ENCODE data around the gene PDCD10.

The PDCD10 gene

DNA sequence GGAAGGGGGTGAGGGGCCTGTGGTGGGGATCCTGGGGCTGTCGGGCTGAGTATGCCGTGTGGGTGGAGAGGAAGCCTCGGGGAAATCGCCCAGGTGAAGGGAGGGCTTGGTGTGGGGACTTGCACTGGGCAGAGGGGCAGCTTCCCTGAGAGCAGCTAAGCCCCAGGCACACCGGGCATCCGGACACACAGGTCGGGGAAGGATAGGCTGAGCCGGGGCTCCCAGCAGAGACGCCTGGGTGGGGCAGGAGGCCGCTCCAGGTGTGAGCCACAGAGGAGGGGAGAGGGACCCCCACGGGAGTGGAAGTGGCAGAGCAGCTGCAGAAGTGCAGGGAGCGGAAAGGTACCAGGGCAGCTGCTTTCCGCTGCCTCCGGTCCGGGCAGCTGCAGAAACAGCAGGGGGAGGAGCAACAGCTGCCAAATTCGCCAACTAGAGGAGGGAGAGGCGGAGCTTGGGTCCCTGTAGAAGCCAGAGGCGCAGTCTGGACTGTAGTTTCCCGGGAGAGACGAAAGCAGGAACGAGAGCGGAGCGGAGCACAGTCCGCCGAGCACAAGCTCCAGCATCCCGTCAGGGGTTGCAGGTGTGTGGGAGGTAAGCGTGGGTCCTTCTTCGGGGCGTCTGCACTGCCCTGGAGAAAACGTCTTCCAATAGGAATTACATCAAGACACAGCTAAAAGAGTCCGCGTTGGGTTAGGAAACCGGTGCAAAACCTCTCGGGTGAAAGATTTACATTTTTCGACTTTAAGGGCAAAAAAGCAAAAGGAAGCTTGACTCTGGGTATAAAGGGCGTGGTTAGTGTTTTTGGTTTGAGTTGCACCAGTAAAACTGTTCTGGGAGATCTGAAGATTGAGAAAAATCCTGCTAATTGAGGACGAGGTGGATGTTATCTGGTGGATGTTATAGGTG lies 794 bp upstream of the PDCD10 start, which contains the start of gene SERPINI1:
SERPINI1 (plus strand) TSS at position 489 of the 906 bp plus-strand sequence. CDS start 53,408 bp downstream, outside the sequence.
- in situ Hi-C loops (cut with MboI; ENCODE audit: low sequenced_read_pairs), result no loop called here

DNA sequence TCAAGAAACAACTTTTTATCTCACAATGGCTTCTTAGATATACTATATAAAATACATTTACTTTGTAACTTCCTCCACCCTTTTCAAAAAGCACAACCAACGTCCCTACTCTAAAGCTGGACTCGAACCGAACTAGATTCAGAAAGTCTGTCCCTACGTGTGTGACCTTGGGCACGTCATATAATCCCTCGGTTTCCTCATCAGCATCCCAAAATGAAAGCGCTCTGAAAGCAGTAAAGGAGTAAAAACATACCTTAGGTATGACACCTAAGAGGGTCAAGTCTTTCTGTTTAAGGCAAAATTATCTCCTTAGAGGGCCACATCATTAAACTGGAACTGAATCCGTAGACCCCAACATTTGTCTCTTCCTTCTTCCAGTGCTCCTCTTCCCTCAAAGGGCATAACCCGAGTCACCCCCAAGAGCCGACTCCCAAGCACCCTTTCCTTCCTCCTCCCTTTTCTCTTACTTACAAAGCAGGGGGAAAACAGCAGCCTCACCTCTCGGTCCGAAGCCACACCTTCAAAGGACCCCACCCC lies 663 bp downstream of the PDCD10 start:
- in situ Hi-C loops (cut with MboI; ENCODE audit: low sequenced_read_pairs), result no loop called here

DNA sequence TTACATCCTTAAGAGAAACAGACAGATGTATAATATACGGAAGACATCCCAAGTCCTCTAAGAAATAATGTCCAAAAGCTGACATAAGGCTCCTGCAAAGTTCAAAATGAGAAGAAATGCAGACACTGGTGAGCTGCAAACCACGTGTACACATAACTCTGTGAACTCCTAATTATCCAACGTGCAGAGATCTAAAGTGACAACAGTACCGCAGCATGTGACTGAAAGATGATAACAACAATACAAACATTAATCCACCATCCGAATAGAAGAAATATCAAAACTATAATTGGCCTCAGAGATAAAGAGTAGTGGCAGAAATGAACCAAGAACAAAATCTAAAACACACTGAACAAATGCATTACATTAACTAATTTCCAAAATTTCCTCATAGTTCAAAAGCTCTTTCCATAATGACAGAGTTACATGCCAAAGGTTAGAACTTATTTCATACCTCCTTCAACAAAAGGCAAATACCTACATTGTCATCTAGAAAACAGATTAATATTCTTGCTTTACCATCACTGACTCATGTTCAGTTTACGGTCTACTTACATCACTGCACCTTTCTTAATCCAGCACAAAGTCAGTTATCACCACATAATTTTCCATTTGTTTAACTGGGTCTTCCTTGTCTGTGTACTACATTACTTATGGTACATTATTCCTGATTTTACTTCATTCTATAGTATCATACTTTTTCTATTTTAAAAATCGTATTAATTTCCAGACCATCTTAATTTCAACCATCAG lies 2.2 kb downstream of the PDCD10 start:
- in situ Hi-C loops (cut with MboI; ENCODE audit: low sequenced_read_pairs), result no loop called here

DNA sequence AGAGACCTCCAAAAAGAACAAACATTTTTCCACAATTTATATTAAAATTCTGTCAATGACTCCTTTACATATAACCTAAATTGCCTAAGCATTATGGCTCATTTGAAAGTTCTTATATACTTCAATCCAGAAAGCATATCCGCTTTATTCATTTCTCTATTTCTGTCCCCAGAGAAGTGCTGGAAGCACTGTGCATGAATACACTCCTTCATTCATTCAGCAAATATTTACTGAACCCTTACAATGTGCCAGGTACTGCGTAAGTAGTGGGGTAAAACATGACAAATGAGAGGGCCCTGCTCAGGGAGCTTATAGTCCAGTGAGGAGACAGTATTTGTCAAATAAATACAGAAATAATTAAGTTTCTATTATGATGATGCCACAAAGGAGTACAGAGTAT lies 3.3 kb downstream of the PDCD10 start:
- in situ Hi-C loops (cut with MboI; ENCODE audit: low sequenced_read_pairs), result no loop called here

DNA sequence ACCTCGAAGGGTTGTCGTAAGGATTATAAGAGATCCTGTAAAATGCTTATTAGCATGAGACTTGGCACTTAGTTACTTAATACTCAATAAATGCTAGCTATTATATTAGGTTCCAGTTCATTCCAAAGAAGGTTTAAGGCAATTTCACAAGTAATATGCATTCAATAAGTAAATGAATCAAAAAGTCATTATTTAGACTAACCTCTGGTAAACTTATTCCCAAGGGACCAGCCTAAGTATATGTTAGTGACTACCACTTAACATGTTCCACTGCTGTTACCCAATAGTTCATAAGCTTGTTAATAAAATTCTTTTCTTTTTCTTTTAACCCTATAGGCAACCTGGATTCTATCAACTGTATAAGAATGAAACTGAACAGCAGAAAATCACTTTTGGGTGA lies 5.1 kb downstream of the PDCD10 start:
- in situ Hi-C loops (cut with MboI; ENCODE audit: low sequenced_read_pairs), result no loop called here

DNA sequence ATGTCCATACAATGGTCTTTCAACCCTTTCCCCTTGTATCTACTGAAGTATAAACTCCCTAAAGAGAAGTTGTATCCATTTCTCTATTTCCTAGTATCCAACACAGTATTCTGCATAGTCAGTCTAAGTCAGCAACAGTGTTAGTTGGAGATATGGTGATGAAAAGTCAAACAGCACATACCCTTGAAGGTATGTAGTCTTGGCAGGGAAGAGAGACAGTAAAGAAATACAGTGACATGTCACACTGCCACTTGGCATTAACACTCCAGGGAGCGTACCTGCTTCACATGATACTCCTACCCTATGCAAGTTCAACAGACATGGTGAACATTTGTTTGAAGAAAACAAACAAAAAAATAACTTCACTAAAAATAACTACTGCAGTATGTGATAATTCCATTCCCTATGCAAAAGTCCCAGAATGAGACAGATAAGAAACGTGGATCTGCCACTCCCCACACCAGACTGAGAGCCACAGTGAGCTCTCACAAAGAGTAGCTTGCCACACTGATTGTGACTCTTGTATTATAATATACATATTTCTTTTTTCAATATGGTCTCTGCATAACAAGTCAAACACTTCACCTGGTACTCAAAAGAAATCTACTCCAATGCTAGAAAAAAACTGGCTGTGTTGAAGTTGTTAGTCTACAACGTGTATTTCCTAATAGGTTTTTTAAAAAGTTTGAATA lies 5.9 kb downstream of the PDCD10 start:
- in situ Hi-C loops (cut with MboI; ENCODE audit: low sequenced_read_pairs), result no loop called here

DNA sequence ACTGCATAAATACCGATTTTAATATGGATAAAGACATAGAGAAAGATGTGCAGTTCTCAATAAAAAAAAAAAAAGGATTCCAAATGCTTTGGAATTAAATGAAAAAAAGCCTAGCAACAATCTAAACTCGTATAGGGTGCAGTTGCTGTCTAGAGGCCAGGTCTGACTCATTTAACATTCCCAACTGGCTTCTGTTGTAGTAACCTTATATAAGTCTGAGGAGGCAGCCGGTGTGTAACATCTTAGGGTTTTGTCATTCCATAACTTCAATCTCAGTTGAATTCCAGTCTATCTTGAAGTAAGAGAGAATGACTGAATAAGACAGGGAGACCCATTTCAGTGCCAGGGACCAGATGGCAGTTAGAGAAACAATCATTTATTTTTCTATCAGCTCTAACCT lies 6.5 kb downstream of the PDCD10 start:
- in situ Hi-C loops (cut with MboI; ENCODE audit: low sequenced_read_pairs), result no loop called here

DNA sequence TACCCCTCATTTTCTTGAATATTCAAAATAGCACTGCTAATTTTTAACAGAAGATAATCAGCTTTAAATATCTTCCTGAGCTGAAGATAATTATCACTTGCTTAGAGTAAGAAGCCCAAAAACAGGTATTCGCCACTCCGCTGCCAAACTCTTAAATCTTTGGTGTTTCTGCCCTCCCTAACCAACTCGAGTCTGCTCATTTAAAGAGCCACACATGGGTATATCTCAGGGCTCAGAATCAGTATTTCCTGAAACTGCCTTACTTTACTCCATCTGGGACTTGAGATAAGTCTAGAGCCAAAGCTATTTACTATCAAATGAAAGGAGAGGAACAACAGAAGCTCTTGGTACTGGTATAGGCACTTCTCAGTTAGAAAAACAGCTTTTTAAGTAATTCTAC lies 10.8 kb downstream of the PDCD10 start:
- in situ Hi-C loops (cut with MboI; ENCODE audit: low sequenced_read_pairs), result no loop called here

DNA sequence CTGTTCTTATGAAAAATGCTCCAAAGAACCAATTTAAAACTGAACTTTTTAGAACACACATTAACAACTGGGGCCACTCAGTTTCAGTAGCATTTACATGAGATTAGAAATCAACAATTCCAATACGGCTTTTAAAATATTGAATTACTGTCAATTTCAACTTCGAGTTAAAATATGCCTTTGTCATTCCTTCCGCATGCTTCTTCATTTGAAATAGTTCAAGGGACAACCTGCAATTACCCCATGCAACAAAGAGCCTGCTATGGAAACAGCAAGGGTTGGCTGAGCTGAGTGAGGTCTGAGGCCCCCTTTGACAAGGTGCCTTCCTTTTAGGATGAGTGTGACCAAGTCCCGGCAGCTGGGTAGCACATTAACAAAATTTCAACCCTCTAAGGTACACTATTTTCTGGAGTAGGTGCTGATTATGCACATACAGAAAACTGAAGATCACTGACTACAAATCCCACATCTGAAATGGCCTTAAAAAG lies 11.6 kb downstream of the PDCD10 start:
- in situ Hi-C loops (cut with MboI; ENCODE audit: low sequenced_read_pairs), result no loop called here

DNA sequence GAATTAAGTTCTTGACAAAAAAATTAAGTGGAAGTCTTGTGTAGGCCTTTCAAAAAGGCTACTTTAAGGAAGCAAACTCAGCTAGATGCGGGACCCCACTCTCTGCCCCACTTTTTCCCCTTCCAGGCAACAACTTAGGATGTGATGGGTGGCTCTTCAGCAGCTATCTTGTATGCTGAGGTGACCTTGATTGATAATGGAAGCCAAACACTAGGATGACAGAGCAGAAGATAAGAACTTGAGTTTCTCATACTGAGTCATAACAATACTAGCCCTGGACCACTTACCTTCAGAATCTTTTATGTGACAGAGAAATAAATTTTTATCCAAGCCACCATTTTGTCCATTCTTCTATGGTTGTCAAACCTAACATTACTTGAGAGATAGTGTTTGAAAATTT lies 16.1 kb downstream of the PDCD10 start:
- in situ Hi-C loops (cut with MboI; ENCODE audit: low sequenced_read_pairs), result no loop called here

DNA sequence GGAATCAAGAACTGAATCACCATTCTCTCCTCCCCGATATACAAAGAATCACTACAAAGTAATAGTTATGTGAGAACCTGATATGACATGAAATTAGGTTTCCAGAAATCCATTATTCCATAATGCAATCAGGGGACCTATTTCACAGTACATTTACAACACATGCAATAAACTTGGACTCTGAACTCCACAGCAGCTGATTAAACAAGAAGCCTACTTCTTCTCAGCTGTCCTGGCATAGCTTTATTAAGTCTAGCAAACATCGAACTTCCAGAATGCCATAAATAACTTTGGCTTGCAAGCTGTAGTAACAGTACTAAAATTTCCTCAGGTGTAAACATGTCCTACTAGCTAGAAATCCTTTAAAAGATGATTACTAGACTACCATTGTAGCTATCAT lies 17.8 kb downstream of the PDCD10 start:
- in situ Hi-C loops (cut with MboI; ENCODE audit: low sequenced_read_pairs), result no loop called here

DNA sequence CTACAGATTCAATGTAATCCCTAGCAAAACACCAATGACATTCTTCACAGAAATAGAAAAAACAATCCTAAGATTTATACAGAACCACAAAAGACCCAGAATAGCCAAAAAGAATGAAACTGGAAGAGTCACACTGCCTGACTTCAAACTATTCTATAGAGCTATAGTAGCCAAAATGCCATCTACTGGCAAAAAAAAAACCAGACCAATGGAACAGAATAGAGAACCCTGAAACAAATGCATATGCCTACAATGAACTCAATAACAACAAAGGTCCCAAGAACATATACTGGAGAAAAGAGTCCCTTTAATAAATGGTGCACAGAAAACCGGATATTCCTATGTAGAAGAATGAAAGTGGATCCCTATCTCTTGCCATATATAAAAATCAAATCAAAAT lies 19.8 kb downstream of the PDCD10 start:
- in situ Hi-C loops (cut with MboI; ENCODE audit: low sequenced_read_pairs), result no loop called here

DNA sequence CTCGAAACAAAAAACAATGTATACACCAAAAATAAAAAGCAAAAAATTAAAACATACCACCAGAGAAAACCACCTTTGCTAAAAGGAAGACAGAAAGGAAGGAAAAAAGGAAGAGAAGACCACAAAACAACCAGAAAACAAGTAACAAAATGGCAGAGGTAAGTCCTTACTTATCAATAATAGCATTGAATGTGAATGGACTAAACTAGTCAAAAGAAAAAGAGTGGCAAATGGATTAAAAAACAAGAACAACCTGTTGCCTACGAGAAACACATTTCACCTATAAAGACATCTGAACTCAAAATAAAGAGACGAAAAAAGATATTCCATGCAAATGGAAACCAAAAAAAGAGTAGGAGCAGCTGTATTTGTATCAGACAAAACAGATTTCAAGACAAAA lies 22.2 kb downstream of the PDCD10 start:
- in situ Hi-C loops (cut with MboI; ENCODE audit: low sequenced_read_pairs), result no loop called here

DNA sequence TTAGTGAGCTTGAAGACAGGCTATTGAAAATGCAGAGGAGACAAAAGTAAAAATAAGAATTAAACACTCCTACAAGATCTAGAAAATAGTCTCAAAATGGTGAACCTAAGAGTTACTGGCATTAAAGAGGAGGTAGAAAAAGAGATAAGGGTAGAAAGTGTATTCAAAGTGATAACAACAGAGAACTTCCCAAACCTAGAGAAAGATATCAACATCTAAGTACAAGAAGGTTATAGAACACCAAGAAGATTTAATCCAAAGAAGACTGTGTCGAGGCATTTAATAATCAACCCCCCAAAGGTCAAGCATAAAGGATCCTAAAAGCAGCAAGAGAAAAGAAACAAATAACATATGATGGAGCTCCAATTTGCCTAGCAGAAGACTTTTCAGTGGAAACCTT lies 23.3 kb downstream of the PDCD10 start:
- in situ Hi-C loops (cut with MboI; ENCODE audit: low sequenced_read_pairs), result no loop called here

DNA sequence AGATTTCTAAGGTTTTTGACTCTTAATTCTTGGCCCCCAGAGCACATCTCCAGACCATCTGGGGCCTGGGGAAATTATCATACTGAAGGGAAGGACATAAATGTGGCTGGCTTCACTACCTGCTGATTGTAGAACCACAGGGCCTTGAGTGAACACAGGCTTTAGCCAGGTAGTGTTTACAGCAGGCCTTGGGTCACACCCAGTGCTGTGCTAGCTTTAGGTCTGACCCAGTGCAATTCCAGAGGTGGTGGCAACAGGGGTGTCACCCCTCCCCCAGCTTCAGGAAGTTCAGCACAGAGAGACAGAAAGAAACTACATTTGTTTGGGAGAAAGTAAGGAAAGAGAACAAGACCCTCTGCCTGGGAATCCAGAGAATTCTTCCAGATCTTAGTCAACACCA lies 24.1 kb downstream of the PDCD10 start:
- in situ Hi-C loops (cut with MboI; ENCODE audit: low sequenced_read_pairs), result no loop called here

DNA sequence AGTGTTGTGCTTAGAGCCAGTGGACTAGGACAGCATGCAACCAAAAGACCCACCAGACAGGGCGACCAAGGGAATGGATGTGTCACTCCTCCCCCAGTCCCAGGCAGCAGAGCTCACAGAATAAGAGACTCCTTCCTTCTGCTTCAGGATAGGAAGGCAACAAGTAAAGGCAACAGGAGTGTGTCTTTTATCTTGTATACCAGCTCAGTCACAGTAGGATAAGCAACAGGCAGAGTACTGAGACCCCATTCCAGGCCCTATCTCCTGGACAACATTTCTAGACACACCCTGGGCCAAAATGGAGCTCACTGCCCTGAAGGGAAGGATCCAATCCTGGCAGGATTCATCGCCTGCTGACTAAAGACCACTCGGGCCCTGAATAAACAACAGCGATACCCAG lies 25.0 kb downstream of the PDCD10 start:
- in situ Hi-C loops (cut with MboI; ENCODE audit: low sequenced_read_pairs), result no loop called here

DNA sequence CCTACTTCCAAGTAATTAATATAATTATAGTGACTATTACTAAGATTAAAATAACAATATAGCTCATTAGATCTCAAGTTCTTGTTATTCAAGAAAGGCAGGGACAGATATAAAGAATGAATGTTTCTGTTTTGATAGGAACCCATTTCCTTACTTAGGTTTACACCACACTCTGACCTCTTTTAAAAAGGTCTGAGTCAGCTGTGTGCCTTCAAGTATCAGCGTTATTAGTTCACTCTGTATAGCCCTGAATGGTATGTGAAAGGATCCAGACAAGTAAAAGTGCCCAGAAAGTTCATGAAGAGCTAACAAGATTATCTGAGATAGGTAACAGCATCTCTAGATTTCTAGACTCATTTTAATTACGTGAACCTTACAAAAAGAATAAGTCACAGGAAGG lies 28.9 kb downstream of the PDCD10 start:
- in situ Hi-C loops (cut with MboI; ENCODE audit: low sequenced_read_pairs), result no loop called here

DNA sequence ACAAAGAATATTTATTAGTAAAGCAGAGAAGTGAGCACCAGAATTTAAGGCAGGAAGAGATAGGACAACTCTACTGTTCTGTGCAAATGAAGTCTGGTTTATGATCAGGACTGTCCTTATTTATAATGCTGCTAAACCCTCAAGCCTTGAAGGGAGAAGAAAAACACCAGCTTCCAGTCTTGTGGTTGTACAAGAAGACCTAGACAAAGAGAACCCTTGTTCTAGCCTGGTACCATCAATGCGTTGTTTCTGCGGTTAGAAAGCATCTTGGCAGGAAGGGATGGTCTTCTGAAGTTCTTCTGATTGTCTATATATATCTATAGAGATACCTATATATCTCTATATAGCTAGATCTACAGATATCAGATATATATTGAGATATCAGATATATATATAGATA lies 33.8 kb downstream of the PDCD10 start:
- in situ Hi-C loops (cut with MboI; ENCODE audit: low sequenced_read_pairs), result no loop called here

DNA sequence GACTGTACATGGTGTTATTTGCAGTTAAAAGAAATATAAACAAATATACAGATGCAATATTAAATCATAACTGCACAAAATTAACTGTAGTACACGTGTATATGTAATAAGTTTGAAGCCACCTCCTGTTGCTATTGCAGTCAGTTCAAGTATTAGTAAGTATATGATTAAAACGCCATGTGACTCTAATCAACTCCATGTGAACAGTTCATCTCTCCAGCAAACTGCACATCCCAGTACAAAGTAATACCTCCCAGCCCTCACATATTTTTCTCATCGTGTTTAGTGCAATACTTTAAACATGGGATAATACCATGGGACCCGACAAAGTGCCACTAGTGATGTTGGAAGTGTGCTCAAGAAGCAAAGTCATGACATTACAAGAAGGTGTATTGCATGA lies 34.6 kb downstream of the PDCD10 start:
- in situ Hi-C loops (cut with MboI; ENCODE audit: low sequenced_read_pairs), result no loop called here

DNA sequence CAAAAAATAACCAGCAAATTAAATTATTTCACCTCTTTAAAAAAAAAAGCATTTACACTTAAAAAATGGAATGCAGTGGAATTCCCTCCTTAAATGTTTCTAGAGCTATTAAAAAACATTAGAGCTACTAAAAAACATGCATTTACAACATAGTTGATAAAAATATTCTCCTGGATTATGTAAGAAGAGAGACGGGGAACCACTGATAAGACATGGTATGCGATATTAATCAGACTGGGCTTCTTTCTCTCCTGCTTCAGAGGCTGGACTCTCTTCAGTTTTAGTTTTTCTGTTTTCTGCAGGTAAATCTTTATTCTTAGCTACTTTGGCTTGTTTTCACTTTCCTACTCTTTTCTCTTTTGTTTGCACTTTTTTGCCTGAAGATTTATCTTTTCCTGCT lies 40.6 kb downstream of the PDCD10 start:
- in situ Hi-C loops (cut with MboI; ENCODE audit: low sequenced_read_pairs), result no loop called here

DNA sequence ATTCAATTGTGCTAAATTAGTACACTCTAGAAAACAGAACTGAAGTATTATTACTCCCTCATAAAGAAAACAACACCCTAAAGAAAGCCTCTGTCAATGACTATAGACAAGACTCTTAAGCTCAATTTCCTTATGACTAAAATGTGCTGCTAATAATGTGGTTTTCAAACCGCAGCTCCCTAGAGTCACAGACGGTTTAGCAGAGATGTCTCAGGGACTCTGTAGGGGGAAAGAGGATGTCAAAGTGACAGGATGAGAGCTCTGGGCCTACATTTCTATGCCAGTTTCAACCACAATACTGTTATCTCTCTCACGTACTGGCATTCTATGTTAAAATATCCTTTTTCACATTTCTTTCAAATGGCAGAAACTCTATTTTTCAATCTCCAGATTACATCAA lies 43.3 kb downstream of the PDCD10 start:
- in situ Hi-C loops (cut with MboI; ENCODE audit: low sequenced_read_pairs), result no loop called here
